Right cardiac atrium (tissue), 5 donors: ENCODE measurements around the gene FCHSD1. TPM values are rescaled to one million over a fixed set of nuclear protein-coding genes. Genes with fewer than 3 reads are reported as not detected.

Source experiments
- ATAC-seq, 2 donors: fragments of 200-7000 bp; cut with Tn5 transposase; one replicate each; pipeline versions ENCODE4 v1.8.0 to v1.9.1; 2020; ENCODE audit warnings: moderate library complexity in 2 of 2, mild to moderate bottlenecking in 1 of 2
- DNase-seq, 3 donors: peaks; one replicate each; pipeline ENCODE4 v3.0.0-alpha.2; 2020
- H3K27ac ChIP-seq: one replicate; pipeline ENCODE4 v1.5.1; 2013; ENCODE audit warnings: mild to moderate bottlenecking, low read length, control low read depth, moderate library complexity
- H3K27me3 ChIP-seq: one replicate; pipeline ENCODE4 v1.6.1; 2013; ENCODE audit not compliant: control insufficient read depth, insufficient read depth
- H3K4me1 ChIP-seq: one replicate; pipeline ENCODE4 v1.6.1; 2013; ENCODE audit warnings: low read length; ENCODE audit not compliant: control insufficient read depth, insufficient read depth
- H3K4me3 ChIP-seq: one replicate; pipeline ENCODE4 v1.5.1; 2013; ENCODE audit warnings: low read length, control low read depth
- H3K9me3 ChIP-seq: one replicate; pipeline ENCODE4 v1.6.1; 2013; ENCODE audit warnings: low read length; ENCODE audit not compliant: control insufficient read depth
- WGBS: extraction: QIAGEN DNeasy Blood & Tissue Kit; methylation state at CpG from one replicate; pipeline ENCODE4 v1.1.7; 2013; 5-methylcytosine and 5-hydroxymethylcytosine counted together
- intact Hi-C, 4 donors: fragments of 100-400 bp; cut with DNase I; formaldehyde crosslinking; loops; one replicate each; pipeline versions ENCODE4 v1.11.0 to v1.14.0; 2022 to 2023
- polyA plus RNA-seq: library from polyadenylated mRNA; stranded (reverse); fragments of 200-250 nt; gene quantifications from one replicate; pipeline ENCODE4 v1.2.3, GENCODE V29; 2013
- total RNA-seq, 4 donors: library from RNA; stranded (reverse); fragmentation: NEBNext Ultra II Directional; extraction: Animal tissue kit (Norgen Biotek cat#: 25700); gene quantifications; one replicate each; pipeline ENCODE4 v1.2.1, GENCODE V29; 2021
- donor health status: healthy with polysubstance abuse.
- donor health status: DM: no; HTN: yes; CAD: no.
- donor health status: DM: no; HTN: no; CAD: no.
- donor health status: DM: no; HTN: yes; CAD: no; lungs with severe emphysema.
- donor health status: DM: yes; HTN: yes; CAD: no.

The FCHSD1 gene
- total and polyA plus RNA-seq, 5 donors, result 3.8 to 6.7 (median 4.3) TPM

- Histone ChIP-seq H3K4me1 (peaks cover 4% of the 10 kb centered on the region), H3K4me3 (no peak overlapping the region), H3K9me3 (no peaks in the 10 kb centered on the region), H3K27me3 (no peaks in the 10 kb centered on the region), H3K27ac (no peak overlapping the region)
- WGBS, result 93% methylated on average over 3 of the region's 3 CpGs
- intact Hi-C loops, result no loop called here
- no peak for DNase-seq
- ATAC-seq, result no peak
Observed at GRCh38 chr5:141640051-141640415, 11.2 kb downstream of the FCHSD1 start.

DNA sequence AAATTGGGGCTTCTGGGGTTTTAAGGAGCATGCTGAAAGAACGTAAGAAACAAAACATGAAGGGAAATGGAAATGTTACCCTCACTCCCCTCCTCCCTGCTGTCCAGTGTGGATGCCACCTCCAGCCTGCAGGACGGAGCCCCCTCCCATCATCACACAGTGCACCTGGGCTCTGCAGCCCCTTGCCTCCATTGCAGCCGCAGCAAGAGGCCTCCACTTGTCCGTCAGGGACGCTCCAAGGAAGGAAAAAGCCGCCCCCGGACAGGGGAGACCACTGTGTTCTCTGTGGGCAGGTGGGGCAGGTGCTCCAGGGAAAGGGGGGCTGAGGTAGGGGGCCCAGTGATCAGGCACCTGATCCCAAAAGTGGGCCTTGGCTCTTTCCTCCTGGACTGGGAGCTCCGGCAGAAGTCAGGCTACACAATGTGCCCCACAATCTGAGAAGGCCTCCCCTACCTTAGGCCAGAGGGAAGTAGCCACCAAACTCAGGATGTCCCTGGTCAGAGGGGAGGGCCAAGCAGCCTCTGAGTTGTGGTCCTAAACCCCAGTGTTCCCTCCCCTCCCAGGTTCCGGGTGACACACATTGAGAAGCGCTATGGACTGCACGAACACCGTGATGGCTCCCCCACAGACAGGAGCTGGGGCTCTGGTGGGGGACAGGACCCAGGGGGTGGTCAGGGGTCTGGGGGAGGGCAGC lies 11.7 kb downstream of the FCHSD1 start:
- no peaks in the 10 kb centered on the region for H3K27me3 ChIP-seq
- no peak overlapping the region for H3K27ac ChIP-seq
- no peak for ATAC-seq
- H3K9me3 ChIP-seq, result no peaks in the 10 kb centered on the region
- intact Hi-C loops, result no loop called here
- DNase-seq, result no peak
- 88% methylated on average over 12 of the region's 12 CpGs for WGBS
- peaks cover 5% of the 10 kb centered on the region for H3K4me1 ChIP-seq
- H3K4me3 ChIP-seq, result no peak overlapping the region

DNA sequence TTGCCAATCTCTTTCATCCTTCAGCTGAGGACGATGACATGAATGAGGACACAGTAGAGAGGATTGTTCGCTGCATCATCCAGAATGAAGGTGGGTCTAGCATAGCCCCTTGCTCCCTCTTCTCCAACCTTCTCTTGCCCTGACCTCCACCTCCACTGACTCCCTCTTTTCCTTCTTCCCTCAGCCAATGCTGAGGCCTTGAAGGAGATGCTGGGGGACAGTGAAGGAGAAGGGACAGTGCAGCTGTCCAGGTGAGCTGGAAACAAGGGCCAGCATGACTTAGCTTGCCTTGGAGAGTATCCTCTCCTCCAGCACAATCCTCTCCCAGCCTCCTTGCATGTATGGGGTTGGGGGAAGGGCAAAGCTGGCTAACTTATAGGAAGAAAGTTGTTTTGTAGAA lies 12.4 kb downstream of the FCHSD1 start:
- H3K27ac ChIP-seq, result no peak overlapping the region
- H3K4me1 ChIP-seq, result peaks cover 5% of the 10 kb centered on the region
- intact Hi-C loops, result no loop called here
- DNase-seq, result no peak
- ATAC-seq, result no peak
- 90% methylated on average over 2 of the region's 2 CpGs for WGBS
- no peaks in the 10 kb centered on the region for H3K27me3 ChIP-seq
- H3K9me3 ChIP-seq, result no peaks in the 10 kb centered on the region
- H3K4me3 ChIP-seq, result no peak overlapping the region

- intact Hi-C loops, result no loop called here
- Histone ChIP-seq H3K27ac (no peak overlapping the region), H3K9me3 (no peaks in the 10 kb centered on the region), H3K4me3 (peak overlapping the region; percentile 90), H3K27me3 (no peaks in the 10 kb centered on the region), H3K4me1 (peaks cover 5% of the 10 kb centered on the region)
- 4% methylated on average over 40 of the region's 40 CpGs for WGBS
- peak; percentile 61 to 84 (median 82) for DNase-seq
- ATAC-seq, result peak; percentile 53 to 59
Observed at GRCh38 chr5:141637767-141638419, 13.3 kb downstream of the FCHSD1 start.

DNA sequence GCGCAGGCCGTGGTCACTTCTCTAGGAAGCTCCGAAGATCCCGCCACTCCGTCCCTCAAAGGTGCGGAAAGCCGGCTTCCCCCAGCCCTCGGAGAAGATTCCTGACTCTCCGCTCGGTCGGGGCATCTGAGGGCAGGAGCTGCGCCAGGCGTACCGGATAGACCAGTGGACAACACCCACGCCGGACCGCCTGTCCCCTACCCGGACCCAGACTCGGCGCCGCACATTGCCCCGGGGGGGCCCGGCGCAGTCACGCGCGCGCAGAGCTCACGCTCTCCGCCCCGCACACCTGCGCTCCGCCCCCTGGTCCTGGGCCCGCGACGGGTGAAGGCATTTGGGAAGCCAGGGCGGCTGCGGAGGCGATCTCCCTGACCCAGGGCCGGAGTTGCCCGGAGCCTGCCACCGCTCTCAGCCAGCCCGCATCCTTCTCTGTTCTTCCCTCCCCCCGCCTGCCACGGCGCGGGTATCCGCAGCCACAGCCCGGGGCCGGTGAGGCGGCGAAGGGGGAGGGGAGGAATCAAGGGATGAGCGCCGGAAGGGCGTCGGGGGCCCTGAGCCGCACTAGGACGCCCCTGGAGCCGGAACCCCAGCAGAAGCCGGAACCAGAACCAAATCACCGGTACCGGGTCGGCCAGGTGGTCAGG lies 14.0 kb downstream of the FCHSD1 start:
- Histone ChIP-seq H3K4me1 (peaks cover 5% of the 10 kb centered on the region), H3K27ac (no peak overlapping the region), H3K4me3 (peak overlapping the region; percentile 90), H3K9me3 (no peaks in the 10 kb centered on the region), H3K27me3 (no peaks in the 10 kb centered on the region)
- under 1% methylated on average over 63 of the region's 63 CpGs for WGBS
- peak in 2 of 3 donors; percentile 73 to 81 for DNase-seq
- intact Hi-C loops, result no loop called here
- peak; percentile 37 to 38 for ATAC-seq

- Histone ChIP-seq H3K4me1 (peaks cover 5% of the 10 kb centered on the region), H3K27ac (peak within 1 kb of the TSS; percentile 38), H3K4me3 (peak within 1 kb of the TSS; percentile 90), H3K27me3 (no peaks in the 10 kb centered on the region), H3K9me3 (no peaks in the 10 kb centered on the region)
- under 1% methylated on average over 55 of the region's 55 CpGs for WGBS
- intact Hi-C loops, result no loop called here
- ATAC-seq (peak; percentile 96 to 98), DNase-seq (peak; percentile 94 to 98 (median 98))
Observed at GRCh38 chr5:141636413-141637122, 14.7 kb downstream of the FCHSD1 start, which contains the start of the genes HDAC3 and RELL2. Gene HDAC3 (minus strand): TSS chr5:141636849. CDS start chr5:141636790, 59 bp downstream. Gene RELL2 (plus strand): TSS chr5:141636997. CDS start chr5:141638226, 1,229 bp downstream.

DNA sequence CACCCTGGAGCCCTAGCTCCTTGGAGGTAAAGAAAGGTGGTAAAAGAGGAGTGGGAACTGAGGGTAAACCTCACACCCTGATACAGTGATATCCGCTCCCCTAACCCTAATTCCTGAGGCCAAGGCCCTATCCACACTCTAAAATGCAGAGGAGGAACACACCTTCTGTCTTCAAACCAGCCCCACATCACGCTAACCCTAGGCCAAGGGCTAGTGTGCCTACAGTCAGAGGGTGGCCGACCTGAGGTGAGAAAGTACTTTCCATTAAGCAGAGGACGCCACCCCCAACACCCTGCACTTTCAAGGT lies 15.2 kb downstream of the FCHSD1 start:
- Histone ChIP-seq H3K4me1 (peaks cover 5% of the 10 kb centered on the region), H3K27ac (no peak overlapping the region), H3K9me3 (no peaks in the 10 kb centered on the region), H3K4me3 (peak overlapping the region; percentile 90), H3K27me3 (no peaks in the 10 kb centered on the region)
- WGBS, result 7% methylated on average over 4 of the region's 4 CpGs
- ATAC-seq, result no peak
- no peak for DNase-seq
- intact Hi-C loops, result no loop called here

GRCh38 chr5:141635646-141636045 lies 15.6 kb downstream of the FCHSD1 start:
- Histone ChIP-seq H3K27me3 (no peaks in the 10 kb centered on the region), H3K9me3 (no peaks in the 10 kb centered on the region), H3K4me3 (peak overlapping the region; percentile 90), H3K27ac (no peak overlapping the region), H3K4me1 (peaks cover 5% of the 10 kb centered on the region)
- 67% methylated on average over 7 of the region's 7 CpGs for WGBS
- intact Hi-C loops, result no loop called here
- no peak for DNase-seq
- no peak for ATAC-seq

DNA sequence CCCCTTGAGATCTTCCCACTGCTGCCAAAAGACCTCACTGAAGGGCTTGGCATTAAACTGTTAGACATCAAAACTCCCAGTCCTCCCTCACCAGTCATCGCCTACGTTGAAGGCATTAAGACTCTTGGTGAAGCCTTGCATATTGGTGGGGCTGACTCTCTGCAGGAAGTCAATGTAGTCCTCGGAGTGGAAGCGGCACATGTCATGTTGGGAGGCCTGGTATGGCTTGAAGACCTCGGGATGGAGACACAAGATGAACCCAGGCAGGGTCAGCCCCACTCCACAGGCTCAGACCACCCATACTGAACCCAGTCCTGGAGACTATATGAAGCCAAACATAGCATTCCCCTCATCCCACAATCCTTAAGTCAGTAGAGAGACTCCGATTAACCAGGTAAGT lies 16.5 kb downstream of the FCHSD1 start:
- 89% methylated on average over 6 of the region's 6 CpGs for WGBS
- Histone ChIP-seq H3K27me3 (no peaks in the 10 kb centered on the region), H3K9me3 (no peaks in the 10 kb centered on the region), H3K27ac (no peak overlapping the region), H3K4me1 (peaks cover 5% of the 10 kb centered on the region), H3K4me3 (no peak overlapping the region)
- intact Hi-C loops, result no loop called here
- no peak for ATAC-seq
- DNase-seq, result no peak

DNA sequence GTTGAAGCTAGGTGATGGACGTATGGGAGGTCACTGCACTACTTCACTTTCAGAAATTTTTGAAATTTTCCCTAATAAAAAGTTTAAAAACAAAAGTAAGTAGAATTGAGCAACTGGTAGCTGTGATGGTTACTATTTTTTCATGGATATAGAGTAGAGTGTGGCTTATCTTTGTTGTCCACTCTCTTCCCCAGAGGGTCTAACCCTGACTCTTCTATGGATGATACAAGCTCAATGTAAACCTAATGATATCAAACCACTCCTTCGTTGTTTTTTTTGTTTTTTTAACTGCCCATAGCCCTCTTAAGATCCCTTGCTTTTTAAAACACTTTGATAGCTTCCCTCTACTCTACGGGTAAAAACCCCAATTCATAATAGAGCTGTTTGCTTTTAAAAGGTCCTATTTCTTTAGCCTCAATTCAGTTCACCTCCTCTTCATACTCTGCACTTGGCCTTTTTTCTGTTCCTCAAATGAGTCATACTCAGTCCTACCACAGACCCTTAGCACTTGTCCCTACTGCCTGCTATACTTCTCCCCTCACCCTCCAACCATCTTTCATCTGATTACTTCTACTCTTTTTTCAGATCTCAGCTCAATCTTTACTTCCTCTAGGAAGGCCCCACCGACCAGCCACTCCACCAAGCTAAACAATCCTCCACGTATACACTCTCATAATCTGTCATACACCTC lies 17.2 kb downstream of the FCHSD1 start:
- ATAC-seq (no peak), DNase-seq (no peak)
- H3K27ac ChIP-seq, result no peak overlapping the region
- no peak overlapping the region for H3K4me3 ChIP-seq
- 76% methylated on average over 5 of the region's 5 CpGs for WGBS
- no peaks in the 10 kb centered on the region for H3K9me3 ChIP-seq
- intact Hi-C loops, result no loop called here
- no peaks in the 10 kb centered on the region for H3K27me3 ChIP-seq
- H3K4me1 ChIP-seq, result peaks cover 5% of the 10 kb centered on the region
